Panc1 (cell line): ENCODE data around the gene TMPRSS13.

Experiments
- CTCF ChIP-seq: fragments of 450-650 bp; IDR thresholded peaks from 2 replicates; pipeline ENCODE4 v1.5.1; 2017; ENCODE audit warnings: mild to moderate bottlenecking
- POLR2AphosphoS5 ChIP-seq: IDR thresholded peaks from 2 replicates; pipeline ENCODE4 v1.6.1; 2012; ENCODE audit warnings: mild to moderate bottlenecking, low read depth, low read length, moderate library complexity
- SIN3A ChIP-seq: IDR thresholded peaks from 2 replicates; pipeline ENCODE4 v1.6.1; 2012; ENCODE audit warnings: low read depth, mild to moderate bottlenecking, low read length, moderate library complexity, borderline replicate concordance; ENCODE audit not compliant: insufficient read depth

DNA sequence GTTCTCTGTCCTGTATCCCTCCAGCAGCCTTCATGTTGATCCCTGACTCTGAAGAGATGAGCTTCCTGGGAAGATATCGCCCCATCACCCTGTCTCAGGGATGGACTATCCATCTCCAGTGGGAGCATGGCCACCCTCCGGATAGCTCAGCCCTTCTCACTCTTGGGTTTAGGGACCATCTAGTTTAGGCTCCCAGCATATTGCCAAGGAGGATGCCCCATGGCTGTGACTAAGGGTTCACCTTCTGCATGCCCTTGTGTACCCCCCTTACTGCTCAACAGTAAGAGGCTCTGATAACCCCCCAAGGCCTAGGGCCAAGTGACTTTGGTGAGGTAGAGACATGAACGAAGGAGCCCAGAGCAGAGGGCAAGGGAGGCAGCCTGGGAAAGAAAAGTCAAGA lies 1.3 kb downstream of the TMPRSS13 start:
- TF ChIP-seq CTCF (no peak), POLR2AphosphoS5 (no peak), SIN3A (no peak)
